Measurements from ENCODE around the gene NISCH. TPM values are rescaled to one million over a fixed set of nuclear protein-coding genes. Genes with fewer than 3 reads are reported as not detected.
A peak's percentile ranks its signal among the peaks of the same experiment; 100 is the strongest.

NISCH gene
- 100 to 1,000 TPM in 2 of 3 donors, 10 to 100 TPM in 1; 67.7 to 119 (median 108) TPM for total RNA-seq

DNA sequence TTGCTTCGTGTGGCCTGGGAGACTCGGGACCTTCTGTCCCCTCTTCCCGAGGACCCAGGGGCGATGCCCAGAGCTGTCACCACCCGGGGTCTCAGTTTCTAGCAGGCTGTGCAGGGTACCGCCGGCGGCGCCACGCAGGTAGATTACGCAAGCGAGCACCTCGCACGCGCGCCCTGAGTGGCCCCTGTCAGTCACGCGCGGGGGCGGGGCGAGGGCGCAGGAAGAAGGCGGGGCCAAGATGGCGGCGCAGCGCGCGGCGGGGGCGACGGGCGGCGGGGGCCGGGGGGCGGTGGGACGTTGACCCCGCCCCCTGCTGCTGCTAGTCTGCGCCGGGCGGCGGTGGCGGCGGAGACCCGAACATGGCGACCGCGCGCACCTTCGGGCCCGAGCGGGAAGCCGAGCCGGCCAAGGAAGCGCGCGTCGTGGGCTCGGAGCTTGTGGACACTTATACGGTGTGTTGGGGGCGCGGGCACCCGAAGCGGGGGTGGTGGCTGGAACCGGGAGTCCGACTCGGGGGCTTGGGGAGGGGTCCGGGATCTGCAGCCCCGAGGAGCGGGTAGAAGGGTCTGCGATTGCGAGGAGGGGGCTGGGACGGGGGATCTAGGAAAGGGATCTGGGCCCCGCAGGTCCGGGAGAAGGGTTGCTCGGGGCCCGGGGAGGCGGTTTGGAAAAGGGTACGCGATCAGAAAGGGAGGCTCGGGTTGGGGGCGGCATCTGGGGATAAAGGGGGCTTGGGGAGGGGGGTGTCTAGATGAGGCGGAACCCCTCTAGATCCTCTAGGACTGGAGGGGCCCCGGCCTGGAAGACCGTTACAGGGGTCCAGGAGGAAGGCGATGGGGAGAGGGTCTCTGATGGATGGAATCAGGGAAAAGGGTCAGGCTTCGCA lies at the start of gene NISCH:
TSS of gene NISCH (plus strand) at position 322 of the 886 bp plus-strand sequence. CDS start at position 360, 38 bp downstream.
- peak; percentile 85 to 91 for DNase-seq (ENCODE audit: low spot score in 2 of 2)
- Histone ChIP-seq H3K4me1 (peaks cover 0 to 15% of the 10 kb centered on the region in 2 donors), H3K27me3 (no peaks in the 10 kb centered on the region), H3K36me3 (no peaks in the 10 kb centered on the region), H3K9me3 (no peaks in the 10 kb centered on the region), H3K27ac (peak within 1 kb of the TSS; percentile 94 to 96), H3K4me3 (peak within 1 kb of the TSS; percentile 92 to 97 (median 93))
- TF ChIP-seq POLR2A (IDR thresholded peaks at IDR 0.05) (peak; percentile 25), POLR2AphosphoS5 (IDR thresholded peaks at IDR 0.05) (peak; percentile 73 to 87 (median 78))
- TF ChIP-seq, protein P1, sequence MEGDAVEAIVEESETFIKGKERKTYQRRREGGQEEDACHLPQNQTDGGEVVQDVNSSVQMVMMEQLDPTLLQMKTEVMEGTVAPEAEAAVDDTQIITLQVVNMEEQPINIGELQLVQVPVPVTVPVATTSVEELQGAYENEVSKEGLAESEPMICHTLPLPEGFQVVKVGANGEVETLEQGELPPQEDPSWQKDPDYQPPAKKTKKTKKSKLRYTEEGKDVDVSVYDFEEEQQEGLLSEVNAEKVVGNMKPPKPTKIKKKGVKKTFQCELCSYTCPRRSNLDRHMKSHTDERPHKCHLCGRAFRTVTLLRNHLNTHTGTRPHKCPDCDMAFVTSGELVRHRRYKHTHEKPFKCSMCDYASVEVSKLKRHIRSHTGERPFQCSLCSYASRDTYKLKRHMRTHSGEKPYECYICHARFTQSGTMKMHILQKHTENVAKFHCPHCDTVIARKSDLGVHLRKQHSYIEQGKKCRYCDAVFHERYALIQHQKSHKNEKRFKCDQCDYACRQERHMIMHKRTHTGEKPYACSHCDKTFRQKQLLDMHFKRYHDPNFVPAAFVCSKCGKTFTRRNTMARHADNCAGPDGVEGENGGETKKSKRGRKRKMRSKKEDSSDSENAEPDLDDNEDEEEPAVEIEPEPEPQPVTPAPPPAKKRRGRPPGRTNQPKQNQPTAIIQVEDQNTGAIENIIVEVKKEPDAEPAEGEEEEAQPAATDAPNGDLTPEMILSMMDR (IDR thresholded peaks at IDR 0.05), result no peak
- intact Hi-C loops (cut with DNase I; ENCODE audit: low total_unique reads), result no loop called here

DNA sequence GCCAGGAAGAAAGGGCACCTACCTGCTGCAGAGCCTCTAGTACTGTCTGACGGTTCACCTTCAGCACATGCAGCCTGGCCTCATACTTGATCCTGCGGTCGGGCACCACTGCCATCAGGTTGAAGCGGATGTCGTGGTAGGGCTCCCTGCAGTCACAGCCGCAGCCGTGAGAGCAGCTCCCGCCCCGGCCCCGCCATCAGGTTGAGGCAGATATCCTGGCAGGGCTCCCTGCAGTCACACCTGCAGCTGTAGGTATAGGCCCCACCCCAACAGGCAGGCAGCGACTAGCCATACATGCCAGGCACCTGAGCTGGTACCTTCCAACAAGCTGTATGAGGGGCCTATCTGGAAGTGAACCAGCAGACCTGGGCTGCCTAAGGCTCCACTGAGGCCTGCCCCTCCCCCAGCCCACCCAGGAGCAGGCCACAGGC lies 49.2 kb upstream of the NISCH start:
- Histone ChIP-seq H3K4me3 (no peak overlapping the region), H3K4me1 (peaks cover 0 to 14% of the 10 kb centered on the region in 2 donors), H3K27me3 (no peaks in the 10 kb centered on the region), H3K9me3 (no peaks in the 10 kb centered on the region), H3K36me3 (peaks cover 7% of the 10 kb centered on the region), H3K27ac (no peak overlapping the region)
- no peak for DNase-seq (ENCODE audit: low spot score in 2 of 2)
- TF ChIP-seq, protein P1 (IDR thresholded peaks at IDR 0.05), result no peak
- no peak for TF ChIP-seq POLR2AphosphoS5 (IDR thresholded peaks at IDR 0.05)
- intact Hi-C loops (cut with DNase I; ENCODE audit: low total_unique reads), result no loop called here

- H3K9me3 ChIP-seq, result no peaks in the 10 kb centered on the region
- no peak overlapping the region for H3K4me3 ChIP-seq
- peaks cover 0 to 15% of the 10 kb centered on the region in 2 donors for H3K4me1 ChIP-seq
- DNase-seq (ENCODE audit: low spot score in 2 of 2), result no peak
- peaks cover 7% of the 10 kb centered on the region for H3K36me3 ChIP-seq
- TF ChIP-seq POLR2AphosphoS5 (IDR thresholded peaks at IDR 0.05) (no peak), POLR2A (IDR thresholded peaks at IDR 0.05) (no peak)
- TF ChIP-seq, protein P1 (IDR thresholded peaks at IDR 0.05), result no peak
- no peaks in the 10 kb centered on the region for H3K27me3 ChIP-seq
- no peak overlapping the region for H3K27ac ChIP-seq
- intact Hi-C loops (cut with DNase I; ENCODE audit: low total_unique reads), result no loop called here
These were observed 48.5 kb upstream of the NISCH start for GRCh38 chr3:52406791-52407510.

DNA sequence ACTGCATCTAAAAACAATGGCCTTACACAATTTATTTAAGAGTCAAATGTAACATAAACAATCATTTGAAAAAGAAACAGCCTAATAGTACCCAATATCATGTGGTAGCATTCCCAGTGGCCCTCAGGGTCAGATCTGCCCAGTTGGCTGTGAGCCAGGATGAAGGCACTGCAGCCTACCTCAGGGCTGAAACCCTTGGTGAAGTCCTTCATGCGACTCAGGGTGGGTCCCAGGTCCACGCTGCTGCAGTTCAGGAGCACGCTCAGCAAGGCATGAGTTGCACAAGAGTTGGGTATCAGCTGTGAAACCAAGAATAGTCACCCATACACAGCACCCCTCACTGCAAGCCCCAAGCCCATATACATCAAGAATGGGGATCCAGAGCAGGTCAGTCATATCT lies 47.6 kb upstream of the NISCH start:
- no peaks in the 10 kb centered on the region for H3K27me3 ChIP-seq
- H3K9me3 ChIP-seq, result no peaks in the 10 kb centered on the region
- H3K27ac ChIP-seq, result no peak overlapping the region
- H3K36me3 ChIP-seq, result no peaks in the 10 kb centered on the region
- no peak overlapping the region for H3K4me3 ChIP-seq
- H3K4me1 ChIP-seq, result peaks cover 0 to 22% of the 10 kb centered on the region in 2 donors
- TF ChIP-seq POLR2A (IDR thresholded peaks at IDR 0.05) (no peak), POLR2AphosphoS5 (IDR thresholded peaks at IDR 0.05) (no peak)
- TF ChIP-seq, protein P1 (IDR thresholded peaks at IDR 0.05), result no peak
- DNase-seq (ENCODE audit: low spot score in 2 of 2), result no peak
- intact Hi-C loops (cut with DNase I; ENCODE audit: low total_unique reads), result no loop called here

Data from breast epithelium (tissue), 4 donors.